Mesodermal cell (in vitro differentiated cells): Measurements from ENCODE around the gene ROCK2.

Source experiments
- H3K27ac ChIP-seq: 2 replicates; pipeline ENCODE4 v1.7.0; 2013; ENCODE audit warnings: mild to moderate bottlenecking, low read depth, low read length, moderate library complexity; ENCODE audit not compliant: severe bottlenecking
- H3K36me3 ChIP-seq: 2 replicates; pipeline ENCODE4 v1.7.1; 2013; ENCODE audit warnings: mild to moderate bottlenecking, low read length, moderate library complexity; ENCODE audit not compliant: control insufficient read depth, insufficient read depth
- H3K4me1 ChIP-seq: one replicate; pipeline ENCODE4 v1.7.1; 2013; ENCODE audit warnings: mild to moderate bottlenecking, low read length; ENCODE audit not compliant: insufficient read depth, control insufficient read depth, poor library complexity, severe bottlenecking
- H3K4me3 ChIP-seq: 2 replicates; pipeline ENCODE4 v1.7.0; 2013; ENCODE audit warnings: low read length, control low read depth, mild to moderate bottlenecking; ENCODE audit not compliant: insufficient read depth, poor library complexity, severe bottlenecking; ENCODE audit errors: extremely low read depth
- H3K9me3 ChIP-seq: 2 replicates; pipeline ENCODE4 v1.7.1; 2013; ENCODE audit warnings: mild to moderate bottlenecking, low read length, moderate library complexity; ENCODE audit not compliant: control insufficient read depth
- WGBS, 2 experiments: methylation state at CpG; one replicate each; pipeline ENCODE4 v1.1.5; 2013; ENCODE audit warnings: missing lambda C conversion rate in 2 of 2; ENCODE audit not compliant: insufficient coverage in 2 of 2; 5-methylcytosine and 5-hydroxymethylcytosine counted together

ROCK2 gene

DNA sequence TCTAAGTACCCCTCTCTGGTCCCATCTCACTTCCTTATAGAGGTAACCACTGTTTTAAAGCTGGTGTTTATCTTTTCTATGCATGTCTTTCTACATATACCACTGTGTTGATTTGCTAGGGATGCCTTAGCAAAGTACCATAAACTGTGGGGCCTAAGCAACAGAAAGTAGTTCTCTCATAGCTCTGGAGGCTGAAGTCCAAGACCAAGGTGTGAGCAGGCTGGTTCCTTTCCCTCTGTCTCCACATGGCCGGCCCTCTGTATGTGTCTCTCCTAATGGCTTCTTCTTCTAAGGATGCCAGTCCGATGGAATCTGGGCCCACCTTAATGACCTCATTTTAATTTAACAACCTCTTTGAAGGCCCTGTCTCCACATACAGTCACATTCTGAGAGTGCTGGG, 40.8 kb upstream of the ROCK2 start:
- WGBS, 2 experiments, result 92 to 95% methylated on average over 1 to 2 of the region's 2 CpGs

DNA sequence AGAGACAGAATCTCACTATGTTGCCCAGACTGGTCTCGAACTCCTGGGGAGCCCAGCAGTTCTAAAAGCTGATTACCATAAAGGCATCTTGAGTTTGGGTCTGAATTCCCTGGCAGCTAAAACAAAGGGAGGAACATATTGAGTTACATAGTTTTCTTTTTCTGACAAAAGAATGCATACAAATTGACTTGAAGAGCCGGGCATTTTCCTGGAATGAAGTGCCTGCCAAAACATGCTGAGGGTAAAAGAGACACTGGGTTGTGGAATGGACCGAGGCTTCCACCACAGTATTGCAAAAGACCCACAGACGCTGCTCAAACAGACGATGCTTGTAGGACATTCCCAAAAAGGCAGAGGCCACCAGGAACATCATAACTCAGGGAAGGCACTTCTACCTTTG, 35.1 kb upstream of the ROCK2 start:
- Histone ChIP-seq H3K4me1 (peaks cover 13% of the 10 kb centered on the region), H3K27ac (no peak overlapping the region), H3K36me3 (no peaks in the 10 kb centered on the region), H3K9me3 (no peaks in the 10 kb centered on the region), H3K4me3 (no peak overlapping the region)
- 84 to 90% methylated on average over 4 to 5 of the region's 5 CpGs for WGBS, 2 experiments

More for the DNA sequence above, 40.8 kb upstream of the ROCK2 start:
- Histone ChIP-seq H3K36me3 (no peaks in the 10 kb centered on the region), H3K27ac (no peak overlapping the region), H3K4me1 (peaks cover 13% of the 10 kb centered on the region), H3K4me3 (no peak overlapping the region), H3K9me3 (no peaks in the 10 kb centered on the region)

DNA sequence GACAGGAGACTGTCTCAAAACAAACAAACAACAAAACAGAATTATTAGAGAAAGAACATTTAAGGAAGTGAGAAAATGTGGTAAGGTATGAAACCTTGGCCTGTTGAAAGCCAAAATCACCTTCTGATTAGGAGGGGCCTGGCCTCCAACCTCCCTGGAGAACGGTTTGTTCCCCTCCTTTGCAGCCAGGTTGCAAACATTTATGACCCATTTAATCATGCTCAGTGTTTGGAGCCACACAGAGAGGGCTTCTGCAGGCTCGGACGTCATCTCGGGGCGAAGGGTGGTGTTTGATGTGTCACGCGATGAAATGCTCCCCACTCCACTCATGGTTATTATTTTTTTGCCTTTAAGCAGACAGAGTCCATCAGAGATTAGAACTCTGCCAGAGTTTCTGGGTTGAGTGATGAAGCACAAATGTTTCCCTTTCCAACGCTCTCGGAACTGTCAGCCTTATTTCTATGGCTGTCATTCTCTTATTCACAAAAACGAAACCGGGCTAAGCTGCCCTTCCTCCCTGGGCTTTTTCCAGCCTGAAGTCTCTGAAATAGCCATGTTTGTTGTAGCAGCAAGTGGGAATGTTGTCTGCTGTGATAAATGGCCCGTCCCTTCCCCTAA, 33.6 kb upstream of the ROCK2 start:
- Histone ChIP-seq H3K4me3 (no peak overlapping the region), H3K27ac (peak overlapping the region; percentile 5)

DNA sequence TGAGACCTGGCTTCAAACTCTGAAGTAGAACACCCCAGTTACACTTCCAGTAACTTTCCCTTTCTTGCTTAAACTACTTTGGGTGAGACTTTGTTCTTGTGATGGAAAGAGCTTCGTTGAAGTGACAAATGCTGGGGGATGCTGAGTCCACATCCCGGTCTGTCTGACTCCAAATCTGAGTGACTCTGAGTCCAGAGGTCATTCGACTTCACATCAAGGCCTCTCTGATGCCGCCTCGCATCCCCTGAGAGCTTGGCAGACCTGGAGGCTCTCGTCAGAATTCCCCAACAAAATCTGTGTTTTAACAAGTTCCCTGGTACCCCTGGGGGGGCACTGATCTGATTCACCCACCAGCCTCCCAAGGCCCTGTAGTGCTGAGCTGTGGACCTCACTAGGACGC, 31.6 kb upstream of the ROCK2 start:
- WGBS, 2 experiments, result 91 to 93% methylated on average over 4 to 7 of the region's 7 CpGs
- Histone ChIP-seq H3K4me3 (no peak overlapping the region), H3K36me3 (no peaks in the 10 kb centered on the region), H3K27ac (no peak overlapping the region), H3K9me3 (no peaks in the 10 kb centered on the region), H3K4me1 (peaks cover 13% of the 10 kb centered on the region)

More for the DNA sequence above, 33.6 kb upstream of the ROCK2 start:
- no peaks in the 10 kb centered on the region for H3K9me3 ChIP-seq
- peaks cover 13% of the 10 kb centered on the region for H3K4me1 ChIP-seq
- H3K36me3 ChIP-seq, result no peaks in the 10 kb centered on the region
- 90 to 92% methylated on average over 3 to 8 of the region's 12 CpGs for WGBS, 2 experiments

DNA sequence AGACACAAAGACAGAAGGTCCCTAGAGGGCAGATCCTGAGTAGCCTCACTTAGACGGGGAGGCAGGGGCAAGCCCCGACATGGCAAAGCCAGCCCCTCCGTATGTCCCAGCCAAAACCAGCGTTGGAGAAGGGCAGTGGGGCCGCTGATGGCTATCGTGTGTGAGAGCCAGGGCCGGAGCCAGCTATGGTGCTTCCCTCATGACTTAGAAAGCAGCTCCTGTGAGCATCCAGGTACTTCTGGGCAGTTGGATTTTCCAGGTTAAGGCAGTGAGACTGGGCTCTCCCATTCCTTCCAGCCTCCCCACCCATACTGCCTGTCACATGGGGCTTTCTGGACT, 31.2 kb upstream of the ROCK2 start:
- no peaks in the 10 kb centered on the region for H3K36me3 ChIP-seq
- peaks cover 13% of the 10 kb centered on the region for H3K4me1 ChIP-seq
- WGBS, 2 experiments, result 86 to 96% methylated on average over 6 to 7 of the region's 7 CpGs
- peak overlapping the region; percentile 94 for H3K27ac ChIP-seq
- H3K9me3 ChIP-seq, result no peaks in the 10 kb centered on the region
- H3K4me3 ChIP-seq, result no peak overlapping the region

DNA sequence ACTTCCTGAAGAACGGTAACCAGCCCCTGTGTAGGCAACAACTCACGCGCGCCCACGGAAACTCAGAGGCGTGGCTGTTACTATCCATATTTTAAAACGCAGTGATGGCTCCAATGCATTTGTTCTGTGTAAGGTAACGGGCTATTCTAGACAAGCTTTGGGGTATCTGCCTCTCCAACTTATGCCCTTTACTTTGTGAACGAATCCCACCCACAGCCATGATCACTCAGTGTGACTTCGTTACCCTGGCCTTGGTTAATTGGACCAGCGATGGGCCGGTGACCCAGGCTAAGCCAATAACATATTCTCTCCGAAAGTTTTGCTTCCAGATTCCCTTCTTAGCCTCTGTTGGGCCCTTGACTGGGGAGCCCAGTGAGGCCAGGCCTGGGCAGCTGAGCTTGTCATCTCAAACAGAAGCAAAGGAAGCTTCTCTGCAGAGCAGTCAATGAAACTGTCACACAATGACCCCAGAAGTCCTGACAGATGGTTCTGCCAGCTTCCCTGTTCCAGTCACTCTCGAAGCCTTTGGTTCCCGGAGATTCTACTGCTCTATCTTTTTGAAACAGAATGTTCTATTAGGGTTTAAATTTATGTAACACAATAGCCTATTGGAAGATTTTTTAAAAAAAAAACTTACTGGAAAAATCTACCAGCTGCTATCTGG, 30.7 kb upstream of the ROCK2 start:
- Histone ChIP-seq H3K36me3 (no peaks in the 10 kb centered on the region), H3K9me3 (no peaks in the 10 kb centered on the region), H3K4me3 (no peak overlapping the region), H3K4me1 (peaks cover 13% of the 10 kb centered on the region), H3K27ac (peak overlapping the region; percentile 94)
- 94 to 98% methylated on average over 12 to 13 of the region's 15 CpGs for WGBS, 2 experiments

DNA sequence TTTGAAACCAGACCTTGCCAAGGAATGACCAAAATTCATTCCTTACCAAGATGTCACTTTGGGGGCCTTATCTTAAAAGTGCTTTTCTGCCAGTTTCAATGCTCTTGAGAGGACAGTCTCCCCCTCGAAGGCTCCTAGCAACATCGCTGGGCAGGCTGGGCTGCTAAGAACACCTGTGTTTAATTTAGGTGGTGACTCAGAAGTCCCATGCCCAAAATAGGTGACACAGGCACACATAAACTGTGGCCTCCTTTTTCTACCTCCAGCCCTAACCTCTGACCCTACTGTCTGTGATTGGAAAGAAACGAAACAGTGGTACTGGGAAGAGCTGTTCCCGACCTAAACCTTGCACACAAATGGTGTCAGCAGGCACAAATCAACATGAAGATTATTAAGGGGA, 28.7 kb upstream of the ROCK2 start:
- 90 to 100% methylated on average over 1 to 3 of the region's 4 CpGs for WGBS, 2 experiments
- H3K36me3 ChIP-seq, result no peaks in the 10 kb centered on the region
- no peak overlapping the region for H3K4me3 ChIP-seq
- peaks cover 10% of the 10 kb centered on the region for H3K4me1 ChIP-seq
- no peaks in the 10 kb centered on the region for H3K9me3 ChIP-seq
- H3K27ac ChIP-seq, result no peak overlapping the region

DNA sequence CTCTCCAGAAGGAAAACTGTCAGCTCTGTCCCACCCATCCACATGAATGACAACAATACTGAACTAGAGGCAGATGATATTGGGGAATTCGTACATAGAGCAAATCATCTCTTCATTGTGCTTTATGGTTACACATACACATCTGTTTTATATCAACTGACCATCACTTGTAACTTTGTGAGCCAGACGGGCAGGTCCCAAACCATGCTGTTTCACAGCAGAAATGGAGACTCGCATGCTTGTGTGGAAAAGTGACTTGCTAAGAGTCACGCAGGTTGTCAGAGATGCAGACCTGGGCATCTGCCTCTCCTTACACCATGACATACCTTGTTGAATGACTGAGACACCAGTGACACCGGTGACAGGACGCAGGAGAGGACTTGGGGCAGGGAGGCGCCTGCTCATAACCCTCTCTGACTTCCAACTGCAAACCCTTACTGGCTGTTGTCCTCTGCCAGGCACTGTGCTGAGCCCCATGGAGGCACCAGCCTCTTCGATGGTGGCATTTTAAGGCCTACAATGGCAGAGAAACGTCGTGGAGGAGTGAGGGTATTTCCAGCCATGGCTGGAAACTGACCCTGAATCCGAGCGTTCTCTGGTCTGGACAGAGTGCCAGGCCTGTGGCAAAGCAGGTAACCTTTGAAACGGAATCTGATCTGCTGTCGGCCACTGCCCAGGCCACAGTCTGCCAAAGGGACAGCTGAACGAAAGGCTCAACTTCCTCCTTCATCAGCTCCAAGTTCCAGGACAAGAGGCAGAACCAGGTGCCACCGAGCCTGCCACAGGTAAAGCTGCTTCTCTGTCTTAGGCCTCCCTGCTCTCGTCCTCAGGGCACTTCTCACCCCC, 26.9 kb upstream of the ROCK2 start:
- 83 to 93% methylated on average over 14 to 16 of the region's 17 CpGs for WGBS, 2 experiments
- Histone ChIP-seq H3K4me3 (no peak overlapping the region), H3K9me3 (no peaks in the 10 kb centered on the region), H3K4me1 (peaks cover 10% of the 10 kb centered on the region), H3K36me3 (no peaks in the 10 kb centered on the region), H3K27ac (no peak overlapping the region)

DNA sequence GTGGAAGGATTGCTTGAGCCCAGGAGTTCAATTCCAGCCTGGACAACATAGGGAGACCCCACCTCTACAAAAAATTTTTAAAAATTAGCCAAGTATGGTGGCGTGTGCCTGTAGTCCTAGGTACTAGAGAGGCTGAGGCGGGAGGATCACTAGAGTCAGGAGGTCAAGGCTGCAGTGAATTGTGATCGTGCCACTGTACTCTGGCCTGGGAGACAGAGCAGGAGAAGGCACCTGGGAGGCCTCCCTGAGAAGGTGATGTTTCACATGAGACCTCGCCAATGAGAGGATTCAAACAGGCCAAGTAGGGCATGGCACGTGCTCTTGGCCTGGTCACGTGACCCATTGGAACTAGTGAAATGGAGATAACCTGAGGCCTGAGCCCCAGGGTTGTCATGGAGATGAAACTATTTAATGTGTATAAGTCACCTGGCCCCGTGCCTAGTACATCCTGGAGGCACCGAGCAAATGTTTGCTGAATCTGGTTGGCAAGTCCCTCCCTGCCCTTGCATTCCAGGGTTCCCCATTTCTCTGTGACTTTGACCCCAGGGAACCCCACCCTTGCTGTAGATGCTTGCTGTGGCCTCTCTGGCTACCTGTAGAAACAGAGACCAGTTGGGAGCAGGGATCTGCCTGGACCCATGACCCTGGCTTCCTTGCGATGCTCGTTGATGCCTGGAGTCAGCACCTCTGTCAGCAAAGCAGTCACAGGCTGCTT, 26.1 kb upstream of the ROCK2 start:
- Histone ChIP-seq H3K4me1 (peaks cover 10% of the 10 kb centered on the region), H3K9me3 (no peaks in the 10 kb centered on the region), H3K36me3 (no peaks in the 10 kb centered on the region), H3K4me3 (no peak overlapping the region), H3K27ac (no peak overlapping the region)
- 96 to 97% methylated on average over 8 to 10 of the region's 10 CpGs for WGBS, 2 experiments

DNA sequence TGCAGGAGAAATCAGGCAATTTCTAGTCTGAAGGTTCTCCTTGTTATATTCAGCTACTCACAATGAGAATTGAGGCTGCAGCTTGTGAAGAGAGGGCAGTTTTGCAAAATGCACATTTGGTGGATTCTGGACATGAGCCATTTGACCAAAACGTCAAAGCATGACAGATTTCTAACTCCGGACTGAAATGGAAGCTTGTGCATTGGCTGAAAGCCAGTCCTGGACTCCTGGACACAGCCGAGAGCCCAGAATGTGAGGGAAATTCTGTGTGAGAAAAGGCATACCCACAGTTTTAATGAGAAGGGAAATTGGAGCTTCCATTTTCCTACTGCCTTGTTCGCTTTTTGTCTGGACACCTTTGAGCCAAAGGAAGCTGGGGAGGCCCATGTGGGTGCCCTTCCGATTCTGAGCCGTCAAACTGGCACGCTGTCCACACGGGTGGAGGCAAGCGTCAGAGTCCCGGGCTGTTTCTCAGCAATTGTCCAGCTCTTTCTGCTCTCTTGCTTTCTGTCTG, 23.7 kb upstream of the ROCK2 start:
- no peaks in the 10 kb centered on the region for H3K4me1 ChIP-seq
- no peak overlapping the region for H3K4me3 ChIP-seq
- no peaks in the 10 kb centered on the region for H3K36me3 ChIP-seq
- WGBS, 2 experiments, result 87 to 90% methylated on average over 9 to 10 of the region's 10 CpGs
- no peak overlapping the region for H3K27ac ChIP-seq
- H3K9me3 ChIP-seq, result no peaks in the 10 kb centered on the region
